ENCODE measurements around the gene IFT22. TPM values are rescaled to one million over a fixed set of nuclear protein-coding genes. Genes with fewer than 3 reads are reported as not detected.
"Not testable (repeated sequence)": the region's sequence is repeated elsewhere in the genome, so short reads cannot be mapped to it uniquely, and the experiment has no call there.

IFT22 gene
- total RNA-seq, 1 experiment from 2014 or later = 21.5 TPM

- peaks cover 5% of the 10 kb centered on the region for H3K36me3 Mint-ChIP-seq (ENCODE audit: insufficient read depth, unreplicated experiment)
- H3K27me3 Mint-ChIP-seq (ENCODE audit: insufficient read depth, unreplicated experiment) = peaks cover 32% of the 10 kb centered on the region
- no peak for DNase-seq (ENCODE audit: unreplicated experiment)
- H3K27ac Mint-ChIP-seq (ENCODE audit: low read depth, unreplicated experiment) = no peak overlapping the region
- peaks cover 5% of the 10 kb centered on the region for H3K4me1 Mint-ChIP-seq (ENCODE audit: insufficient read depth, unreplicated experiment)
- CTCF ChIA-PET = interaction anchor here (1.0 to 4.2 kb wide), 3 partner anchors 12 to 235 kb away, joined by 3 to 17 read pairs (median 3); no protein-coding TSS in a partner anchor
- no peak for TF ChIP-seq CTCF (IDR thresholded peaks at IDR 0.05; ENCODE audit: unreplicated experiment)
- H3K9me3 Mint-ChIP-seq (ENCODE audit: unreplicated experiment) = no peaks in the 10 kb centered on the region
- intact Hi-C loops (cut with micrococcal nuclease) = no loop called here
- no peak overlapping the region for H3K4me3 Mint-ChIP-seq (ENCODE audit: unreplicated experiment)
- no TSS peak for BruUV-seq (replicated peaks)
- POLR2A ChIA-PET = no interaction called here
Observed at GRCh38 chr7:101294039-101294831, 27.4 kb downstream of the IFT22 start.

- ChIA-PET CTCF (interaction anchor here (1.0 to 4.2 kb wide), 2 partner anchors 11 to 234 kb away, joined by 3 to 17 read pairs; no protein-coding TSS in a partner anchor), POLR2A (interaction anchor here (0.6 to 1.1 kb wide), 2 partner anchors 11 to 28 kb away, joined by 3 to 4 read pairs; no protein-coding TSS in a partner anchor)
- intact Hi-C loops (cut with micrococcal nuclease); H3K36me3 Mint-ChIP-seq (ENCODE audit: insufficient read depth, unreplicated experiment); H3K9me3 Mint-ChIP-seq (ENCODE audit: unreplicated experiment); BruUV-seq (replicated peaks); H3K4me1 Mint-ChIP-seq (ENCODE audit: insufficient read depth, unreplicated experiment); H3K27ac Mint-ChIP-seq (ENCODE audit: low read depth, unreplicated experiment); DNase-seq (ENCODE audit: unreplicated experiment); H3K4me3 Mint-ChIP-seq (ENCODE audit: unreplicated experiment): not testable (repeated sequence)
- peaks cover 38% of the 10 kb centered on the region for H3K27me3 Mint-ChIP-seq (ENCODE audit: insufficient read depth, unreplicated experiment)
Observed at GRCh38 chr7:101293069-101294021, 28.3 kb downstream of the IFT22 start.

- H3K4me1 Mint-ChIP-seq (ENCODE audit: insufficient read depth, unreplicated experiment); H3K9me3 Mint-ChIP-seq (ENCODE audit: unreplicated experiment); H3K4me3 Mint-ChIP-seq (ENCODE audit: unreplicated experiment); DNase-seq (ENCODE audit: unreplicated experiment); intact Hi-C loops (cut with micrococcal nuclease); H3K36me3 Mint-ChIP-seq (ENCODE audit: insufficient read depth, unreplicated experiment); H3K27ac Mint-ChIP-seq (ENCODE audit: low read depth, unreplicated experiment); BruUV-seq (replicated peaks): not testable (repeated sequence)
- H3K27me3 Mint-ChIP-seq (ENCODE audit: insufficient read depth, unreplicated experiment) = peaks cover 36% of the 10 kb centered on the region
- ChIA-PET POLR2A (interaction anchor here (1.1 kb wide), 1 partner anchor 10 kb away, joined by 4 read pairs; no protein-coding TSS in a partner anchor), CTCF (interaction anchor here (2.7 to 4.2 kb wide), 3 partner anchors 9 to 149 kb away, joined by 13 to 17 read pairs (median 15); no protein-coding TSS in a partner anchor)
Observed at GRCh38 chr7:101292566-101292965, 29.0 kb downstream of the IFT22 start.

GRCh38 chr7:101290186-101291037 is 31.2 kb downstream of the IFT22 start:
- BruUV-seq (replicated peaks); H3K4me1 Mint-ChIP-seq (ENCODE audit: insufficient read depth, unreplicated experiment); POLR2A ChIA-PET; H3K4me3 Mint-ChIP-seq (ENCODE audit: unreplicated experiment); H3K27ac Mint-ChIP-seq (ENCODE audit: low read depth, unreplicated experiment); H3K36me3 Mint-ChIP-seq (ENCODE audit: insufficient read depth, unreplicated experiment); H3K9me3 Mint-ChIP-seq (ENCODE audit: unreplicated experiment): not testable (repeated sequence)
- peak; percentile 39 for DNase-seq (ENCODE audit: unreplicated experiment)
- intact Hi-C loops (cut with micrococcal nuclease) = loop anchor here (2.0 kb wide), 1 partner anchor 392 kb away; no protein-coding TSS in a partner anchor
- peak; percentile 68 for TF ChIP-seq CTCF (IDR thresholded peaks at IDR 0.05; ENCODE audit: unreplicated experiment)
- H3K27me3 Mint-ChIP-seq (ENCODE audit: insufficient read depth, unreplicated experiment) = peaks cover 36% of the 10 kb centered on the region
- CTCF ChIA-PET = interaction anchor here (0.6 to 4.2 kb wide), 34 partner anchors 8 to 392 kb away, joined by 3 to 17 read pairs (median 4); partner anchors contain the start of genes CLDN15 and FIS1

- H3K27me3 Mint-ChIP-seq (ENCODE audit: insufficient read depth, unreplicated experiment) = peaks cover 36% of the 10 kb centered on the region
- not testable (repeated sequence) for H3K4me3 Mint-ChIP-seq (ENCODE audit: unreplicated experiment)
Observed at GRCh38 chr7:101289687-101290086, 31.9 kb downstream of the IFT22 start.

More at GRCh38 chr7:101289687-101290086, 31.9 kb downstream of the IFT22 start:
- DNase-seq (ENCODE audit: unreplicated experiment); H3K27ac Mint-ChIP-seq (ENCODE audit: low read depth, unreplicated experiment); BruUV-seq (replicated peaks); H3K9me3 Mint-ChIP-seq (ENCODE audit: unreplicated experiment); H3K4me1 Mint-ChIP-seq (ENCODE audit: insufficient read depth, unreplicated experiment); POLR2A ChIA-PET; H3K36me3 Mint-ChIP-seq (ENCODE audit: insufficient read depth, unreplicated experiment): not testable (repeated sequence)
- CTCF ChIA-PET = interaction anchor here (0.6 to 2.8 kb wide), 11 partner anchors 12 to 184 kb away, joined by 3 to 15 read pairs (median 4); partner anchors contain the start of gene CLDN15
- intact Hi-C loops (cut with micrococcal nuclease) = loop anchor here (2.0 kb wide), 1 partner anchor 391 kb away; no protein-coding TSS in a partner anchor

All from MCF 10A (cell line).